ENCODE results near the gene BMI1.
"Not testable (repeated sequence)": the region's sequence is repeated elsewhere in the genome, so short reads cannot be mapped to it uniquely, and the experiment has no call there.

BMI1 gene

GRCh38 chr10:22340329-22341189, 19.7 kb downstream of the BMI1 start:
- DNase-seq (ENCODE audit: low read depth), result no peak

- no peak for DNase-seq (ENCODE audit: low read depth)
Observed at GRCh38 chr10:22341190-22341925, 20.5 kb downstream of the BMI1 start.

- DNase-seq (ENCODE audit: low read depth), result no peak
Observed at GRCh38 chr10:22341926-22342196, 21.0 kb downstream of the BMI1 start.

- DNase-seq (ENCODE audit: low read depth), result no peak
Observed at GRCh38 chr10:22342421-22342820, 21.5 kb downstream of the BMI1 start.

- DNase-seq (ENCODE audit: low read depth), result no peak
Observed at GRCh38 chr10:22343731-22344130, 22.8 kb downstream of the BMI1 start.

- no peak for DNase-seq (ENCODE audit: low read depth)
Observed at GRCh38 chr10:22344249-22344648, 23.4 kb downstream of the BMI1 start.

- no peak for DNase-seq (ENCODE audit: low read depth)
Observed at GRCh38 chr10:22344781-22345300, 23.9 kb downstream of the BMI1 start.

GRCh38 chr10:22345301-22346095, 24.6 kb downstream of the BMI1 start, which contains the start of gene SPAG6:
SPAG6 (plus strand) TSS chr10:22345496; CDS start chr10:22345612, 116 bp downstream.
- DNase-seq (ENCODE audit: low read depth), result no peak

- no peak for DNase-seq (ENCODE audit: low read depth)
Observed at GRCh38 chr10:22346096-22346661, 25.3 kb downstream of the BMI1 start.

GRCh38 chr10:22349755-22350154, 28.9 kb downstream of the BMI1 start:
- DNase-seq (ENCODE audit: low read depth), result no peak

GRCh38 chr10:22351131-22351703, 30.3 kb downstream of the BMI1 start:
- no peak for DNase-seq (ENCODE audit: low read depth)

- DNase-seq (ENCODE audit: low read depth), result no peak
Observed at GRCh38 chr10:22356324-22356873, 35.5 kb downstream of the BMI1 start.

GRCh38 chr10:22357770-22358169, 36.9 kb downstream of the BMI1 start:
- DNase-seq (ENCODE audit: low read depth), result not testable (repeated sequence)

- DNase-seq (ENCODE audit: low read depth), result no peak
Observed at GRCh38 chr10:22363305-22363704, 42.4 kb downstream of the BMI1 start.

- no peak for DNase-seq (ENCODE audit: low read depth)
Observed at GRCh38 chr10:22364407-22365140, 43.7 kb downstream of the BMI1 start.

- DNase-seq (ENCODE audit: low read depth), result no peak
Observed at GRCh38 chr10:22365233-22365632, 44.3 kb downstream of the BMI1 start.

GRCh38 chr10:22365644-22366434, 44.9 kb downstream of the BMI1 start:
- no peak for DNase-seq (ENCODE audit: low read depth)

GRCh38 chr10:22366435-22366703, 45.5 kb downstream of the BMI1 start:
- DNase-seq (ENCODE audit: low read depth), result no peak

- no peak for DNase-seq (ENCODE audit: low read depth)
Observed at GRCh38 chr10:22366771-22367170, 45.9 kb downstream of the BMI1 start.

GRCh38 chr10:22367471-22367870, 46.6 kb downstream of the BMI1 start:
- no peak for DNase-seq (ENCODE audit: low read depth)

Data from T-helper 22 cell (primary cell).